Hepatocyte (in vitro differentiated cells): ENCODE results near the gene ELFN1. TPM values are rescaled to one million over a fixed set of nuclear protein-coding genes. Genes with fewer than 3 reads are reported as not detected.

Experiments used
- DNase-seq: peaks from one replicate; pipeline ENCODE4 v3.0.0-alpha.2; 2016; ENCODE audit warnings: low spot score
- H2AFZ ChIP-seq: fragments of 200-600 bp; sonication (generic); 2 replicates; pipeline ENCODE4 v1.6.0; 2016; ENCODE audit warnings: antibody characterized with exemption, mild to moderate bottlenecking
- H3K27ac ChIP-seq: fragments of 200-600 bp; sonication (generic); 2 replicates; pipeline ENCODE4 v1.5.1; 2016; ENCODE audit warnings: mild to moderate bottlenecking
- H3K27me3 ChIP-seq: fragments of 200-600 bp; sonication (generic); 2 replicates; pipeline ENCODE4 v1.6.1; 2016
- H3K36me3 ChIP-seq: fragments of 200-600 bp; sonication (generic); replicated peaks from 2 replicates; pipeline ENCODE4 v1.5.1; 2016; ENCODE audit warnings: low read depth; ENCODE audit not compliant: insufficient read depth
- H3K4me1 ChIP-seq: fragments of 200-600 bp; sonication (generic); 2 replicates; pipeline ENCODE4 v1.5.1; 2016; ENCODE audit warnings: mild to moderate bottlenecking, moderate library complexity; ENCODE audit not compliant: insufficient read depth
- H3K4me2 ChIP-seq: fragments of 200-600 bp; sonication (generic); 2 replicates; pipeline ENCODE4 v1.6.0; 2016
- H3K4me3 ChIP-seq: fragments of 200-600 bp; sonication (generic); 2 replicates; pipeline ENCODE4 v1.5.1; 2016; ENCODE audit warnings: mild to moderate bottlenecking
- H3K79me2 ChIP-seq: fragments of 200-600 bp; sonication (generic); 2 replicates; pipeline ENCODE4 v1.6.0; 2017; ENCODE audit warnings: mild to moderate bottlenecking
- H3K9me2 ChIP-seq: fragments of 200-600 bp; sonication (generic); replicated peaks from 2 replicates; pipeline ENCODE4 v1.6.0; 2017; ENCODE audit warnings: mild to moderate bottlenecking; ENCODE audit not compliant: insufficient read depth
- H3K9me3 ChIP-seq: fragments of 200-600 bp; sonication (generic); 2 replicates; pipeline ENCODE4 v1.5.1; 2016; ENCODE audit warnings: low read depth, mild to moderate bottlenecking
- H4K20me1 ChIP-seq: fragments of 200-600 bp; sonication (generic); 2 replicates; pipeline ENCODE4 v1.6.0; 2016; ENCODE audit warnings: mild to moderate bottlenecking; ENCODE audit not compliant: insufficient read depth, poor library complexity, severe bottlenecking
- EZH2 ChIP-seq: fragments of 200-600 bp; sonication (generic); IDR thresholded peaks from 2 replicates; pipeline ENCODE4 v1.6.1; 2016; ENCODE audit warnings: antibody characterized with exemption, mild to moderate bottlenecking, borderline replicate concordance
- EZH2phosphoT487 ChIP-seq: fragments of 200-600 bp; sonication (generic); IDR thresholded peaks from one replicate; pipeline ENCODE4 v1.6.1; 2018; ENCODE audit warnings: antibody characterized with exemption, mild to moderate bottlenecking, low read depth, moderate library complexity; ENCODE audit not compliant: unreplicated experiment, severe bottlenecking
- WGBS: methylation state at CpG from one replicate; pipeline ENCODE4 v1.1.6; 2016; ENCODE audit warnings: low lambda C conversion rate; ENCODE audit errors: missing lambda C conversion rate; 5-methylcytosine and 5-hydroxymethylcytosine counted together
- polyA plus RNA-seq: library from polyadenylated mRNA; unstranded; fragments of >200 nt; fragmentation: Nextera tagmentation; extraction: Ambion mirVana; gene quantifications from 2 replicates; pipeline ENCODE4 v1.2.1, GENCODE V29; 2016
- total RNA-seq: library from RNA; depleted of rRNA; stranded (reverse); fragments of >200 nt; gene quantifications from 2 replicates; pipeline ENCODE4 v1.2.3, GENCODE V29; 2014
- TF ChIP-seq, protein P1 (sequence below): fragments of 200-600 bp; sonication (generic); IDR thresholded peaks from 2 replicates; pipeline ENCODE4 v1.5.1; 2016; ENCODE audit warnings: antibody characterized with exemption, mild to moderate bottlenecking; ENCODE audit not compliant: poor library complexity

Gene ELFN1
- total and polyA plus RNA-seq, 2 experiments from 2014 or later = 3.6 to 5.5 TPM

DNA sequence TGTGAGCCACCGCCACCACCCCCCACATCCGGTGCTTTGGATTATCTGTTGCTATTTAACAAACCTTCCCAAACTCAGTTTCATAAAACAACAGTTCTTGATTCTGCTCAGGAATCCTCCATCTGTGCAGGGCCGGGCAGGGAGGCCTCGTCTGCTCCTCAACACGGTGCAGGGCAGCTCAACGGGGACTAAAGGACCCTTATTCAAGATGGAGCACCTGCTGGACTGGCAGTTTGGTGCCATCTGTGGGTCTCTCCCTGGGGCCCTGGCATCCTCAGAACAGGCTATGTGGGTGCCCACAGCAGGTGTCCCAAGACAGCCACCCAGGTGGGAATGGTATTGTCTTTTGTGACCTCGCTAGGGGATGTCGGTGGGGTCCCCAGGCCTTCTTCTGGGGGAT, 31.0 kb upstream of the ELFN1 start:
- no peaks in the 10 kb centered on the region for H3K27me3 ChIP-seq
- no peak overlapping the region for H3K4me3 ChIP-seq
- no peak for DNase-seq
- H3K27ac ChIP-seq = no peak overlapping the region
- no peak overlapping the region for H2AFZ ChIP-seq
- no peak overlapping the region for H3K4me2 ChIP-seq
- H3K4me1 ChIP-seq = no peaks in the 10 kb centered on the region
- H3K9me3 ChIP-seq = no peaks in the 10 kb centered on the region
- H4K20me1 ChIP-seq = no peaks in the 10 kb centered on the region
- H3K9me2 ChIP-seq = no peaks in the 10 kb centered on the region
- 93% methylated on average over 8 of the region's 8 CpGs for WGBS
- no peaks in the 10 kb centered on the region for H3K79me2 ChIP-seq
- TF ChIP-seq, protein P1, sequence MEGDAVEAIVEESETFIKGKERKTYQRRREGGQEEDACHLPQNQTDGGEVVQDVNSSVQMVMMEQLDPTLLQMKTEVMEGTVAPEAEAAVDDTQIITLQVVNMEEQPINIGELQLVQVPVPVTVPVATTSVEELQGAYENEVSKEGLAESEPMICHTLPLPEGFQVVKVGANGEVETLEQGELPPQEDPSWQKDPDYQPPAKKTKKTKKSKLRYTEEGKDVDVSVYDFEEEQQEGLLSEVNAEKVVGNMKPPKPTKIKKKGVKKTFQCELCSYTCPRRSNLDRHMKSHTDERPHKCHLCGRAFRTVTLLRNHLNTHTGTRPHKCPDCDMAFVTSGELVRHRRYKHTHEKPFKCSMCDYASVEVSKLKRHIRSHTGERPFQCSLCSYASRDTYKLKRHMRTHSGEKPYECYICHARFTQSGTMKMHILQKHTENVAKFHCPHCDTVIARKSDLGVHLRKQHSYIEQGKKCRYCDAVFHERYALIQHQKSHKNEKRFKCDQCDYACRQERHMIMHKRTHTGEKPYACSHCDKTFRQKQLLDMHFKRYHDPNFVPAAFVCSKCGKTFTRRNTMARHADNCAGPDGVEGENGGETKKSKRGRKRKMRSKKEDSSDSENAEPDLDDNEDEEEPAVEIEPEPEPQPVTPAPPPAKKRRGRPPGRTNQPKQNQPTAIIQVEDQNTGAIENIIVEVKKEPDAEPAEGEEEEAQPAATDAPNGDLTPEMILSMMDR = no peak
- TF ChIP-seq EZH2phosphoT487 (no peak), EZH2 (no peak)
- no peaks in the 10 kb centered on the region for H3K36me3 ChIP-seq

DNA sequence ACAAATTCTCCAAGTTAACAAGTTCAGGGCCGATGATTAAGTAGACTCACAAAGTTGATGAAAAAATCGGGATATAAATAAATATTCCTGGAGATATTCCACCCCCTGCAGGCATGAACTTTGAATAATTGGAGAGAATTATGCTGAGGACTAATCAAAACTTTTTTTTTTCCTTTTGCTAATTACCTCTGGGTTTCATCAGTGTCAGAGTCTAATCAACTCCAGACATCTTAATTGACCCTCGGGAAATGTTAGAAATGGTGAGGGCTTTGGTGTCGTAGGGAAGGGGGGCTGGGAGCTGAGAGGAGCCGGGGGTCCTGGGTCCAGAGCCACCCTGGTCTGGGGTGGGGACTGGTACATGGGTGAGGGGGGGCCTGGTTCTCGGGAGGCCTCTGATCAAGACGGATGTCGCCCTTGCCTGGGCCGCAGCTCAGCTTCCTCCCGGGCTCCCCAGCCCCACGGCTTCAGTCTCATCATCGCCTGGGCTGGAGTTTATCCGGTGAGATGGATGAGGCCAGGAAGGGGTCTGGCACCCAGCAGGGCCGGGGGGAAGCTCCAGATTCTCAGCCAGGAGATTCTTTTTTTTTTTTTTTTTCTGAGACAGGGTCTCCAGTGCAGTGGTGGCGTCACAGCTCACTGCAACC, 30.4 kb upstream of the ELFN1 start:
- Histone ChIP-seq H3K9me3 (no peaks in the 10 kb centered on the region), H3K4me2 (no peak overlapping the region), H2AFZ (no peak overlapping the region), H3K27ac (no peak overlapping the region), H3K4me1 (no peaks in the 10 kb centered on the region), H3K9me2 (no peaks in the 10 kb centered on the region), H3K36me3 (no peaks in the 10 kb centered on the region), H4K20me1 (no peaks in the 10 kb centered on the region), H3K4me3 (no peak overlapping the region), H3K79me2 (no peaks in the 10 kb centered on the region), H3K27me3 (no peaks in the 10 kb centered on the region)
- no peak for TF ChIP-seq EZH2
- TF ChIP-seq, protein P1 = no peak
- TF ChIP-seq EZH2phosphoT487 = no peak
- WGBS = 52% methylated on average over 14 of the region's 15 CpGs
- no peak for DNase-seq

DNA sequence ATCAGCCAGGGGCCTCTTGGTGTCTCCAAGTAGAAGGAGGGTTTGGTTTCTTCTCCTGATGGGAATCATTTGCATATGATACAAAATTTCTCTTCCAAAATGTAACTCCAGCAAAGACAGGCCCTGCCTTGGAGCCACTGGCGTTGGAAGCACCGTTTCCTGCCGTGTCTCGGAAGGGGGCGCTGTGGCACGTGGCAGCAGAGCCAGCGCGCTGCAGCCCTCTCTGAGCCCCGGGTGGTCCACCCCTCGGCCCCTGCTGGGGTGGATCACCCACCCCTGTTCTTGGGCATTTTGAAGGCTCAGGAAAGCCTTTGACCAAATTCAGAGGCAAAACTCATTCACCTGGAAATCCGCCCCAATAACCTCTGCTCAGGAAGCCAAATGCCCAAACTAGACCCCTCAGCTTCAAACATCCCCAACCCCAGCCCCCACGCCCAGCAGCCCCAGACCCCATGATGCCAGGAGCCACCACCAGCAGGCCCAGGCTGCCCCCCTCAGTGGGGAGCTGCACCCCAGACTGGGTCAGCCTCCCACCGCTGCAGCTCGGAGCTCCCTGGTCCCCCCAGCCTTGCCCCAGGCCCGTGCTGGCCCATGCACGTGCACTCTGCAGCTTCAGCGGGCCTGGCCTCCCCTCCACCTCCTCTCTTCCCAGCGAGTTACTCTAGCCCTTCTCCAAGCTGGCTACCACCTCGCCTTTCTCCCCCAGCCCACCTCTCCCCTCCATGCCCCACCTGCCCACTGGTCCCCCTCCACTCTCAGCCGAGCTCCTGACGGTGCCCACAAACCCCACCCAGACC, 29.5 kb upstream of the ELFN1 start:
- no peak overlapping the region for H3K4me3 ChIP-seq
- TF ChIP-seq, protein P1 = peak; percentile 9
- TF ChIP-seq EZH2phosphoT487 = no peak
- no peak overlapping the region for H3K4me2 ChIP-seq
- H3K9me3 ChIP-seq = no peaks in the 10 kb centered on the region
- H4K20me1 ChIP-seq = no peaks in the 10 kb centered on the region
- WGBS = 86% methylated on average over 15 of the region's 21 CpGs
- DNase-seq = no peak
- no peaks in the 10 kb centered on the region for H3K4me1 ChIP-seq
- H3K9me2 ChIP-seq = no peaks in the 10 kb centered on the region
- H3K27ac ChIP-seq = no peak overlapping the region
- H3K27me3 ChIP-seq = no peaks in the 10 kb centered on the region
- H3K36me3 ChIP-seq = no peaks in the 10 kb centered on the region
- no peaks in the 10 kb centered on the region for H3K79me2 ChIP-seq
- no peak overlapping the region for H2AFZ ChIP-seq
